SK-N-SH treated with all-trans-retinoic acid at 6 μM for 48 hours (cell line): ENCODE results near the gene FAM32A.

Experiments
- ARNTL ChIP-seq: fragments of 450-650 bp; formaldehyde crosslinking; IDR thresholded peaks from 2 replicates; pipeline ENCODE4 v1.5.0; 2020; ENCODE audit warnings: low read depth, mild to moderate bottlenecking, moderate library complexity, borderline replicate concordance
- CSDC2 ChIP-seq: fragments of 250-450 bp; sonication (Bioruptor Pico); IDR thresholded peaks from 2 replicates; pipeline ENCODE4 v1.5.0; 2020; ENCODE audit warnings: mild to moderate bottlenecking, moderate library complexity
- CSRNP3 ChIP-seq: fragments of 250-450 bp; sonication (Bioruptor Pico); IDR thresholded peaks from 2 replicates; pipeline ENCODE4 v1.5.1; 2021; ENCODE audit warnings: mild to moderate bottlenecking, moderate library complexity
- OSR1 ChIP-seq: fragments of 250-450 bp; sonication (Bioruptor Pico); IDR thresholded peaks from 2 replicates; pipeline ENCODE4 v1.8.0; 2022; ENCODE audit warnings: moderate library complexity, mild to moderate bottlenecking, inconsistent platforms
- POU6F1 ChIP-seq: fragments of 250-450 bp; sonication (Bioruptor Pico); IDR thresholded peaks from 2 replicates; pipeline ENCODE4 v1.8.0; 2021; ENCODE audit warnings: low read depth, mild to moderate bottlenecking, moderate library complexity, borderline replicate concordance
- PPARA ChIP-seq: fragments of 250-450 bp; sonication (Bioruptor Pico); IDR thresholded peaks from 2 replicates; pipeline ENCODE4 v1.5.0; 2020; ENCODE audit warnings: mild to moderate bottlenecking, borderline replicate concordance
- RARB ChIP-seq: fragments of 250-450 bp; sonication (Bioruptor Pico); IDR thresholded peaks from 2 replicates; pipeline ENCODE4 v1.8.0; 2021; ENCODE audit warnings: mild to moderate bottlenecking, moderate library complexity
- SNAI2 ChIP-seq: fragments of 250-450 bp; sonication (Bioruptor Pico); IDR thresholded peaks from 2 replicates; pipeline ENCODE4 v1.5.0; 2020; ENCODE audit warnings: mild to moderate bottlenecking, moderate library complexity
- TOX ChIP-seq: fragments of 250-450 bp; sonication (Bioruptor Pico); IDR thresholded peaks from 2 replicates; pipeline ENCODE4 v1.8.0; 2021; ENCODE audit warnings: mild to moderate bottlenecking, moderate library complexity, borderline replicate concordance
- TSHZ2 ChIP-seq: fragments of 250-450 bp; sonication (Bioruptor Pico); IDR thresholded peaks from 2 replicates; pipeline ENCODE4 v1.5.0; 2020; ENCODE audit warnings: mild to moderate bottlenecking, moderate library complexity
- ZFP30 ChIP-seq: fragments of 450-650 bp; formaldehyde crosslinking; IDR thresholded peaks from 2 replicates; pipeline ENCODE4 v1.5.0; 2022; ENCODE audit warnings: mild to moderate bottlenecking, moderate library complexity
- ZNF70 ChIP-seq: fragments of 450-650 bp; formaldehyde crosslinking; IDR thresholded peaks from 2 replicates; pipeline ENCODE4 v1.5.0; 2020; ENCODE audit warnings: mild to moderate bottlenecking, moderate library complexity
- ZNF8 ChIP-seq: fragments of 450-650 bp; formaldehyde crosslinking; IDR thresholded peaks from 2 replicates; pipeline ENCODE4 v1.5.0; 2020; ENCODE audit warnings: mild to moderate bottlenecking, moderate library complexity
- TF ChIP-seq, protein P1 (sequence below): fragments of 250-450 bp; sonication (Bioruptor Pico); IDR thresholded peaks from 2 replicates; pipeline ENCODE4 v1.5.1; 2020; ENCODE audit warnings: low read depth, mild to moderate bottlenecking, moderate library complexity

GRCh38 chr19:16160943-16161560 is 24.2 kb upstream of the FAM32A start:
- TF ChIP-seq TSHZ2 (CRISPR knock-in tag): no peak
- no peak for TF ChIP-seq CSRNP3 (CRISPR knock-in tag)
- TF ChIP-seq, protein P1, sequence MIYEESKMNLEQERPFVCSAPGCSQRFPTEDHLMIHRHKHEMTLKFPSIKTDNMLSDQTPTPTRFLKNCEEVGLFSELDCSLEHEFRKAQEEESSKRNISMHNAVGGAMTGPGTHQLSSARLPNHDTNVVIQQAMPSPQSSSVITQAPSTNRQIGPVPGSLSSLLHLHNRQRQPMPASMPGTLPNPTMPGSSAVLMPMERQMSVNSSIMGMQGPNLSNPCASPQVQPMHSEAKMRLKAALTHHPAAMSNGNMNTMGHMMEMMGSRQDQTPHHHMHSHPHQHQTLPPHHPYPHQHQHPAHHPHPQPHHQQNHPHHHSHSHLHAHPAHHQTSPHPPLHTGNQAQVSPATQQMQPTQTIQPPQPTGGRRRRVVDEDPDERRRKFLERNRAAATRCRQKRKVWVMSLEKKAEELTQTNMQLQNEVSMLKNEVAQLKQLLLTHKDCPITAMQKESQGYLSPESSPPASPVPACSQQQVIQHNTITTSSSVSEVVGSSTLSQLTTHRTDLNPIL (CRISPR knock-in tag): no peak
- TF ChIP-seq RARB: no peak
- TF ChIP-seq ZNF70: no peak
- TF ChIP-seq PPARA (CRISPR knock-in tag): no peak
- no peak for TF ChIP-seq CSDC2
- TF ChIP-seq ZNF8 (CRISPR knock-in tag): no peak
- no peak for TF ChIP-seq SNAI2 (CRISPR knock-in tag)
- TF ChIP-seq ZFP30 (CRISPR knock-in tag): no peak
- no peak for TF ChIP-seq ARNTL
- TF ChIP-seq TOX (CRISPR knock-in tag): no peak
- no peak for TF ChIP-seq OSR1 (CRISPR knock-in tag)
- TF ChIP-seq POU6F1 (CRISPR knock-in tag): no peak
